Neural cell (in vitro differentiated cells): ENCODE results near the gene TINAGL1.

Experiments
- EP300 ChIP-seq: fragments of 450-650 bp; conservative IDR thresholded peaks from 2 replicates; pipeline ENCODE4 v1.6.1; 2014; ENCODE audit warnings: antibody characterized with exemption, mild to moderate bottlenecking, moderate library complexity; ENCODE audit not compliant: poor library complexity, severe bottlenecking
- EZH2 ChIP-seq: fragments of 200-600, 300-800 bp; shearing (Covaris generic), sonication (generic); IDR thresholded peaks from 2 replicates; pipeline ENCODE4 v1.6.1; 2014; ENCODE audit warnings: antibody characterized with exemption, low read length, borderline replicate concordance, mild to moderate bottlenecking; ENCODE audit not compliant: insufficient read depth, poor library complexity, severe bottlenecking
- POLR2AphosphoS5 ChIP-seq: IDR thresholded peaks from 2 replicates; pipeline ENCODE4 v1.6.1; 2012
- RAD21 ChIP-seq: fragments of 450-650 bp; conservative IDR thresholded peaks from 2 replicates; pipeline ENCODE4 v1.6.1; 2014; ENCODE audit warnings: antibody characterized with exemption, mild to moderate bottlenecking, moderate library complexity
- REST ChIP-seq: IDR thresholded peaks from 2 replicates; pipeline ENCODE4 v1.6.1; 2012; ENCODE audit warnings: borderline replicate concordance
- SMC3 ChIP-seq: fragments of 450-650 bp; conservative IDR thresholded peaks from 2 replicates; pipeline ENCODE4 v1.6.1; 2014; ENCODE audit warnings: antibody characterized with exemption, mild to moderate bottlenecking, moderate library complexity; ENCODE audit not compliant: poor library complexity
- TF ChIP-seq, protein P1 (sequence below): fragments of 450-650 bp; IDR thresholded peaks from 2 replicates; pipeline ENCODE4 v1.5.1; 2014; ENCODE audit warnings: antibody characterized with exemption, mild to moderate bottlenecking, moderate library complexity; ENCODE audit not compliant: poor library complexity, severe bottlenecking

DNA sequence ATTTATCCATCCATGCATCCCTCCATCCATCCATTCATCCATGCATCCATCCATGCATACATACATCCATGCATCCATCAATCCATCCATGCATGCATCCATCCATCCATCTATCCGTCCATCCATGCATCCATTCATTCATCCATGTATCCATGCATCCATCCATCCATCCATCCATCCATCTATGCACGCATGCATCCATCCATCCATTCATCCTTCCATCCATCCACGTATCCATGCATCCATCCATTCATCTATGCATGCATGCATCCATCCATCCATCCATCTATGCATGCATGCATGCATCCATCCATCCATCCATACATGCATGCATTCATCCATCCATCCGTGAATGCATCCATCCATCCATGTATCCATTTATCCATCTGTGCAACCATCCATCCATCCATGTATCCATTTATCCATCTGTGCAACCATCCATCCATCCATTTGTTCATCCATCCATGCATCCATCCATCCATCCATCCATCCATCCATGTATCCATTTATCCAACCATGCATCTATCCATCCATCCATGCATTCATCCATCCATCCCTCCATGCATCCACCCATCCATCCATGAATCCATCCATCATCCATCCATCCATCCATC lies 30.3 kb upstream of the TINAGL1 start:
- TF ChIP-seq, protein P1, sequence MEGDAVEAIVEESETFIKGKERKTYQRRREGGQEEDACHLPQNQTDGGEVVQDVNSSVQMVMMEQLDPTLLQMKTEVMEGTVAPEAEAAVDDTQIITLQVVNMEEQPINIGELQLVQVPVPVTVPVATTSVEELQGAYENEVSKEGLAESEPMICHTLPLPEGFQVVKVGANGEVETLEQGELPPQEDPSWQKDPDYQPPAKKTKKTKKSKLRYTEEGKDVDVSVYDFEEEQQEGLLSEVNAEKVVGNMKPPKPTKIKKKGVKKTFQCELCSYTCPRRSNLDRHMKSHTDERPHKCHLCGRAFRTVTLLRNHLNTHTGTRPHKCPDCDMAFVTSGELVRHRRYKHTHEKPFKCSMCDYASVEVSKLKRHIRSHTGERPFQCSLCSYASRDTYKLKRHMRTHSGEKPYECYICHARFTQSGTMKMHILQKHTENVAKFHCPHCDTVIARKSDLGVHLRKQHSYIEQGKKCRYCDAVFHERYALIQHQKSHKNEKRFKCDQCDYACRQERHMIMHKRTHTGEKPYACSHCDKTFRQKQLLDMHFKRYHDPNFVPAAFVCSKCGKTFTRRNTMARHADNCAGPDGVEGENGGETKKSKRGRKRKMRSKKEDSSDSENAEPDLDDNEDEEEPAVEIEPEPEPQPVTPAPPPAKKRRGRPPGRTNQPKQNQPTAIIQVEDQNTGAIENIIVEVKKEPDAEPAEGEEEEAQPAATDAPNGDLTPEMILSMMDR = no peak
- TF ChIP-seq SMC3 (no peak), REST (no peak), POLR2AphosphoS5 (no peak), RAD21 (no peak), EP300 (no peak), EZH2 (no peak)
